ENCODE results near the gene ARHGAP10.

- TF ChIP-seq POLR2AphosphoS5 (IDR thresholded peaks at IDR 0.05; ENCODE audit: borderline replicate concordance, low read depth, low read length) (no peak), EZH2 (IDR thresholded peaks at IDR 0.05) (no peak)
These were observed 274.1 kb downstream of the ARHGAP10 start for GRCh38 chr4:148006001-148006400.
